Dedifferentiated amniotic fluid mesenchymal stem cell (primary cell): ENCODE results near the gene RCBTB1.
"Not testable (repeated sequence)": the region's sequence is repeated elsewhere in the genome, so short reads cannot be mapped to it uniquely, and the experiment has no call there.

ENCODE experiments used
- DNase-seq: peaks from one replicate; pipeline ENCODE4 v3.0.0-alpha.2; 2016; ENCODE audit errors: extremely low spot score

Gene RCBTB1

GRCh38 chr13:49604570-49604969 is 19.2 kb upstream of the RCBTB1 start:
- no peak for DNase-seq

GRCh38 chr13:49602615-49603014 is 17.3 kb upstream of the RCBTB1 start:
- not testable (repeated sequence) for DNase-seq

- DNase-seq, result no peak
Measured at GRCh38 chr13:49602005-49602404, 16.6 kb upstream of the RCBTB1 start.

DNA sequence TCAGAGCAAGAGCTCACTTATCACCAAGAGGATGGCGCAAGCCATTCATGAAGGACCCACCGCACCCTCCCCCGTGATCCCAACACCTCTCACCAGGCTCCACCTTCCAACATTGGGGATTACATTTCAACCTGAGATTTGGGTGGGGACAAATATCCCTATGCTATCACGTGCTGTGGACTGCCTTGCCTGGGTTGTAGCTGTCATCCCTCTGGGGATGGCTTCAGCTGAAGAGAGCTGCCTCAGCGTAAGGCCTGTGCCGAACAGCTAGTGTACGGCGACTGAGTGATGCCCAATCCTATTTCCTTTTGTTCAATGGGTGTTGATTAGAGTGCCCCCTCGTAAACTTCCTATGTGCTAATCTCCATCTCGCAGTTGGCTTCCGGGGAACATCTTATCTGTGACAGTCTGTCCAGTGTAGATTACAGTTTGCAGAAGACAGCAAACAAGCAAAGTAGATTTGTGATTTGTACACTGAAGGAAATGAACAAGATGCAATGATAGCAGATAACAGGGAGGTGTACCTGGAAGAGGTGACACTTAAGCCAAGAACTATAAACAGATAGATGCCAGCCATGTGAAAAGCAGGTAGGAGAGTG is 11.8 kb upstream of the RCBTB1 start:
- DNase-seq, result no peak

- no peak for DNase-seq
Measured at GRCh38 chr13:49596221-49596620, 10.9 kb upstream of the RCBTB1 start.

DNA sequence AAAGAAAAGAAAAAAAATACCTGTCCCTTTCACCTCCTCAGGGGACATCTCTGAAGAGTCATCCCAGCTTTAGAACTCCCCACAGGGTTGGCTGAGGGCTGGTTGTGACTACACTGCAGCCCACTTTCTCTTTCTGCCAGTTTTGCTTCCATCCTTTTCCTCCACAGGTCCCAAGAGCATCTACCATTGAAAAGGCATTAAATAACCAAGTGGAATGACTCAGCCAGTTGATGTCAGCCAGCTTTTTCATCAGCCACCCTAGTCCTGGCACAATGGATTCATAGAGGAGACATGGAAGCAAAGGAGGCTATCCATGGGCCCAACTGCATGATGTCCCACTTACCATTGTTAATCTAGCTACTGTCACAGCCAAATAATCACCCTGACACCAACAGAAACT is 9.2 kb upstream of the RCBTB1 start:
- no peak for DNase-seq

DNA sequence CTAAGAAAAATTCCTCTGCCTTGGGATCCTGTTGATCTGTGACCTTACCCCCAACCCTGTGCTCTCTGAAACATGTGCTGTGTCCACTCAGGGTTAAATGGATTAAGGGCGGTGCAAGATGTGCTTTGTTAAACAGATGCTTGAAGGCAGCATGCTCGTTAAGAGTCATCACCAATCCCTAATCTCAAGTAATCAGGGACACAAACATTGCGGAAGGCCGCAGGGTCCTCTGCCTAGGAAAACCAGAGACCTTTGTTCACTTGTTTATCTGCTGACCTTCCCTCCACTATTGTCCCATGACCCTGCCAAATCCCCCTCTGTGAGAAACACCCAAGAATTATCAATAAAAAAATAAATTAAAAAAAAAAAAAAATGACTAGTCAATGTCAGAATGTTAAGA is 8.5 kb upstream of the RCBTB1 start:
- not testable (repeated sequence) for DNase-seq

DNA sequence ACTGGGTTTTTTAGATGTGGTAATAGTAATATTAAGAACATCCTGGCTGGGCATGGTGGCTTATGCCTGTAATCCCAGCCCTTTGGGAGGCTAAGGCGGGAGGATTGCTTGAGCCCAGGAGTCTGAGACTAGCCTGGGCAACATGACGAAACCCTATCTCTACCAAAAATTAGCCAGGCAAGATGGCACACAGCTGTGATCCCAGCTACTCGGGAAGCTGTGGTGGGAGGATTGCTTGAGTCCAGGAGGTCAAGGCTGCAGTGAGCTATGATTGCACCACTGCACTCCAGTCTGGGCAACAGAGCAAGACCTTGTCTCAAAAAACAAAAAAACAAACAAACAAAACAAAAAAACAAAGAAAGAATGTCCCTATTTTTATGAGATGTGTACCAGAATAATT is 5.4 kb upstream of the RCBTB1 start:
- not testable (repeated sequence) for DNase-seq

GRCh38 chr13:49587311-49587847 is 2.0 kb upstream of the RCBTB1 start:
- DNase-seq, result no peak

GRCh38 chr13:49586717-49587116 is 1.4 kb upstream of the RCBTB1 start:
- no peak for DNase-seq

- no peak for DNase-seq
Measured at GRCh38 chr13:49584771-49585182, 581 bp downstream of the RCBTB1 start.

DNA sequence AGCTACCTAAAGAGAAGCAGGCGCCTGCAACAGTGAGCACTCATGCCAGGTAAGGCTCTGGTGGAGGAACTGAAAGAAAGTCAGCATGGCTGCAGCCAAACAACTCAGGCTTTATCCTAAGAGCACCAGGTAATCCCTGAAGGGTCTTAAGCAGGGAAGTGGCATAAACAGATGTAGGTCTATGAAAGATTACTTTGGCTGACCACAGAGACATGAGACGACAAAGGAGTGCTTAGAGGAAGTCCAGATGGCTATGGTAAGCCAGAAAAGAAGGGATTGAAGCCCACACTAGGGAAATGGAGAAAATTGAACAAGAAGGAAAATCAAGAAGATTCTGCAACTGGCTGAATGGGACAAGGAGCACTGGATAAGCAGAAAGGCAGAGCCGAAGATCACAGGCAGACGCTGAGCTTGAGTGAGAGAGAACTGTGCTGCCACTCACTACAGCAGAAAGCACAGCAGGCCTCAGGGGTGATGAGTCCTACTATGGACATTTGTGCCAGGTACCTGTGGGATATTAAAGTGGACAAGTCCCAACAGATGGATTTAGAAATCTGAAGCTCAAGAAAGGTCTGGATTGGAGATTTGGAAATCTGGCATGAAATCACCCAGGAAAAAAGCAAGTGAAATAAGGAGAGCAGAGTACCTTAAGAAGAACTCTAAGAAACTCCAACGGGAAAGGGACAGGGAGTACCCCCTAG is 4.2 kb downstream of the RCBTB1 start:
- DNase-seq, result no peak

- DNase-seq, result no peak
Measured at GRCh38 chr13:49579501-49579900, 5.9 kb downstream of the RCBTB1 start.

DNA sequence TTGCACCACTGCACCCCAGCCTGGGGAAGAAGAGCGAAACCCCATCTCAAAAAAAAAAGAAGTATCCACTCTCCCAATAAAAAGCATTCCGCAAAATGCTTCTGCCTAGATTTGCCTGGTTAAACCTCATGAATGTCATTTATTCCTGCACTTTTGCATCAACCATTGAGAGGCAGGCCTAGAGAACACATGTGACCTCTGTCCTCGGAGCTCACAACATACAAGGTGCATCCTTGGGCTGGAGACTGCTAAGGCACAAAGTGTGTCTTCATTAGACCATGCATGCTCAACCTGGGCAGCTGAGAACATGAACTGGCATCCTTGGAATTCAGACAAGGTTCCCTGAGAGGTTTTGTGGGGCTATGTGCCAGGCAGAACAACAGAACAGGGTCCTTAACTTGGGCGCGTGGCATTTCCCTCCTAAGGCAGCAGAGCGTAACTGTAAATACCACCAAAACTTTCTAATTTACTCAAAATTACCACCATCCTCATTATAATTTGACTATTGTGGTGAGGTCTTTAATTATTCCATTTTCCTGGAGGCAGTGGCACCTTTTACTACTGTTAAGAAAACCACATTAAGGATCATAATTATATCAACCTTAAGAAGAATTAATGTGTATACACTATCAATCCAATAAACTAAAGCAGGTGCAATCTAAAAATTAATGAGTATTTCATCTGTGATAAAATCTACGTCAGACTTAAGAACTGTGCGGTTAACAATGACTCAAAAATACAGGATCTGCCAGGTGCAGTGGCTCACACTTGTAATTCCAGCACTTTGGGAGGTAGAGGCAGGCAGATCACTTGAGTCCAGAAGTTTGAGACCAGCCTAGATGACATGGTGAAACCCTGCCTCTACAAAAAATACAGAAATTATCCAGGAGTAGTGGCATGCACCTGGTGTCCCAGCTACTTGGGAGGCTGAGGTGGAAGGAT is 13.8 kb downstream of the RCBTB1 start:
- DNase-seq, result no peak

- no peak for DNase-seq
Measured at GRCh38 chr13:49569993-49570689, 15.2 kb downstream of the RCBTB1 start.

- no peak for DNase-seq
Measured at GRCh38 chr13:49567491-49567890, 17.9 kb downstream of the RCBTB1 start.

DNA sequence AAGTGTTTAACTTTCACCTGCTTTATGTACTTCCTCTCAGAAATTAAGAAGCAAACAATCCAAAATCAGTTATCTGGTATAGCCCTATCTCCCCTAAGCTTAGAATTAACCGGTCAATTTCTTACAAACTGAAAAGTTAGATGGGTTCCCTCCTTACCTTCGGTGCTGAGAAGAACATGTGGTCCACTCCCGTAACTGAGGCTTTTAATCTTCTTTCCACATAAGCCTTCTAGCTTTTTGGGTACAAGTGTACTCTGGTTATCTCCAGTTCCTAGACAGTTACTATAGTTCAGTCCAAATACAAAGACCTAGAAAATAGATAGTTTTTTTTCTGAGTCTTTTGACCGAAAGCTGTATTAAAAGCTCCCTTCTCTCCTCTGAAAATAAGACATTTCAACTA is 18.9 kb downstream of the RCBTB1 start:
- no peak for DNase-seq

DNA sequence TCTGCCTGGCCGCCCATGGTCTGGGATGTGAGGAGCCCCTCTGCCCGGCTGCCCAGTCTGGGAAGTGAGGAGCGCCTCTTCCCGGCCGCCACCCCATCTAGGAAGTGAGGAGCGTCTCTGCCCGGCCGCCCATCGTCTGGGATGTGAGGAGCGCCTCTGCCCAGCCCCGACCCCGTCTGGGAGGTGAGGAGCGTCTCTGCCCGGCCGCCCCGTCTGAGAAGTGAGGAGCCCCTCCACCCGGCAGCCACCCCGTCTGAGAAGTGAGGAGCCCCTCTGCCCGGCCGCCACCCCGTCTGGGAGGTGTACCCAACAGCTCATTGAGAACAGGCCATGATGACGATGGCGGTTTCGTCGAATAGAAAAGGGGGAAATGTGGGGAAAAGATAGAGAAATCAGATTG is 19.9 kb downstream of the RCBTB1 start:
- DNase-seq, result not testable (repeated sequence)

GRCh38 chr13:49563516-49563915 is 21.8 kb downstream of the RCBTB1 start:
- DNase-seq, result no peak

GRCh38 chr13:49561062-49561410 is 24.3 kb downstream of the RCBTB1 start:
- no peak for DNase-seq

GRCh38 chr13:49560270-49561061 is 24.9 kb downstream of the RCBTB1 start:
- no peak for DNase-seq
